ENCODE measurements around the gene ST3GAL3. TPM values are rescaled to one million over a fixed set of nuclear protein-coding genes. Genes with fewer than 3 reads are reported as not detected.

Gene ST3GAL3
- total and polyA plus RNA-seq, 10 of the 15 experiments (the other 5 are each of a cell fraction or from before 2014, with no cell fraction given): 1.2 to 19.3 (median 11.0) TPM

- SMC1A ChIA-PET (ENCODE audit: uncharacterized antibody, unreplicated experiment): interaction anchor here (1.0 kb wide), 1 partner anchor 79 kb away, joined by 3 read pairs; no protein-coding TSS in a partner anchor
- peak overlapping the region; percentile 1; the same call in 1 of the 2 replicates for H2AFZ ChIP-seq (ENCODE audit: control insufficient read depth, low read depth, low read length)
- H3K4me2 ChIP-seq (ENCODE audit: control insufficient read depth, insufficient read depth): no peak overlapping the region
- intact Hi-C loops (cut with micrococcal nuclease; ENCODE audit: unreplicated experiment): loop anchor here (1.0 kb wide), 1 partner anchor 23 kb away; the partner anchor contains the start of gene IPO13
- no peak overlapping the region for H3K9ac ChIP-seq (ENCODE audit: control insufficient read depth, insufficient read depth, low read length)
- CTCF ChIA-PET: interaction anchor here (0.6 to 2.0 kb wide), 4 partner anchors 24 to 319 kb away, joined by 3 to 6 read pairs (median 4); partner anchors contain the start of gene KDM4A
- H3K36me3 ChIP-seq (ENCODE audit: control insufficient read depth in 2 of 2, insufficient read depth in 2 of 2, low read length in 1 of 2): peaks cover 8 to 11% of the 10 kb centered on the region in 2 experiments; a peak in 3 of 4 replicates
- in situ Hi-C loops (cut with MboI): no loop called here
- POLR2A ChIA-PET: interaction anchor here (1.0 kb wide), 1 partner anchor 17 kb away, joined by 3 read pairs; no protein-coding TSS in a partner anchor
- no peak for TF ChIP-seq YY1 (IDR thresholded peaks at IDR 0.05; ENCODE audit: low read depth, low read length)
- TF ChIP-seq NBN (IDR thresholded peaks at IDR 0.05): 0 out of 2 replicates have a peak, but pooled peaks have one; percentile 25
- peak; percentile 76 for TF ChIP-seq MLLT1 (IDR thresholded peaks at IDR 0.05)
- TF ChIP-seq ZNF217 (IDR thresholded peaks at IDR 0.05): no peak
- TF ChIP-seq HDGF (IDR thresholded peaks at IDR 0.05): peak; percentile 48; the same call in 1 of the 2 replicates
- TF ChIP-seq ZNF384 (IDR thresholded peaks at IDR 0.05; ENCODE audit: borderline replicate concordance, low read depth, low read length): no peak
- H3K27me3 ChIP-seq (replicated peaks in 1 of 2; ENCODE audit: control insufficient read depth in 2 of 2, insufficient read depth in 2 of 2, low read length in 1 of 2): no peaks in the 10 kb centered on the region
- H3K4me1 ChIP-seq (ENCODE audit: control insufficient read depth, insufficient read depth, low read length): peaks cover 18% of the 10 kb centered on the region
- H3K4me3 ChIP-seq: no peak overlapping the region
- no peaks in the 10 kb centered on the region for H3K9me3 ChIP-seq (replicated peaks; ENCODE audit: control insufficient read depth, insufficient read depth, low read length)
- H3K27ac ChIP-seq (ENCODE audit: control insufficient read depth, insufficient read depth): no peak overlapping the region
- FAIRE-seq (no peak), ATAC-seq (no peak), DNase-seq (ENCODE audit: low read depth, low spot score) (no peak)
- no peaks in the 10 kb centered on the region for H4K20me1 ChIP-seq (ENCODE audit: control insufficient read depth, insufficient read depth)
- WGBS (ENCODE audit: insufficient coverage, insufficient replicate concordance, low lambda C conversion rate, missing lambda C conversion rate): 67% methylated on average over 7 of the region's 7 CpGs
- RAD21 ChIA-PET (ENCODE audit: unreplicated experiment): interaction anchor here (2.6 kb wide), 1 partner anchor 206 kb away, joined by 6 read pairs; no protein-coding TSS in a partner anchor
- peaks cover 16% of the 10 kb centered on the region for H3K79me2 ChIP-seq (ENCODE audit: control insufficient read depth, insufficient read depth, low read length)
- no TSS peak for BruUV-seq (replicated peaks)
Measured at GRCh38 chr1:43969416-43969745, 262.0 kb downstream of the ST3GAL3 start.

Measured in GM12878 (cell line).